GM21529 (cell line): Measurements from ENCODE around the gene NR6A1.
"Not testable (repeated sequence)": the region's sequence is repeated elsewhere in the genome, so short reads cannot be mapped to it uniquely, and the experiment has no call there.

Source experiments
- ATAC-seq: cut with Tn5 transposase; IDR thresholded peaks from one replicate; pipeline ENCODE4 v1.9.1; 2021; ENCODE audit not compliant: unreplicated experiment

The NR6A1 gene

GRCh38 chr9:124761710-124762109, 9.4 kb downstream of the NR6A1 start:
- ATAC-seq: no peak

GRCh38 chr9:124761196-124761595, 9.9 kb downstream of the NR6A1 start:
- no peak for ATAC-seq

DNA sequence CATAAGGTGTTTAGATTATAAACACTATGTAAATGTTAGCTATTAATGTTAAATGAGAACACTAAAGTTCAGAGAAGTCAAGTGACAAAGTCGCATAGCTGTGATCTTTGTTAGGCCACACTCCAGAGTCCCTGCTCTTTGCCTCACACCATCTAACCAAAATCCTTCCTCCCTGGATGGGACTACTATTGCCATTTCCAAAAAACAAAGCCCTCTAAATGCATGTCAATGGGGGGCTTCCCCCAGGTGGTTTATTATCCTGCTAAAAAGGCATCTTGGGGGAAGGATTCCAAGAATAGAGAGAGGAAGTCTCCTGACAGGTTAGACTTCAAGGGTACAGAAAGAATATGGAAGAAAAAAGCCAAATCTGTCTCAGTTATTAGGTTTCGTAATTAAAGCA, 10.4 kb downstream of the NR6A1 start:
- no peak for ATAC-seq

- ATAC-seq: no peak
These were observed 11.8 kb downstream of the NR6A1 start for GRCh38 chr9:124759327-124759726.

DNA sequence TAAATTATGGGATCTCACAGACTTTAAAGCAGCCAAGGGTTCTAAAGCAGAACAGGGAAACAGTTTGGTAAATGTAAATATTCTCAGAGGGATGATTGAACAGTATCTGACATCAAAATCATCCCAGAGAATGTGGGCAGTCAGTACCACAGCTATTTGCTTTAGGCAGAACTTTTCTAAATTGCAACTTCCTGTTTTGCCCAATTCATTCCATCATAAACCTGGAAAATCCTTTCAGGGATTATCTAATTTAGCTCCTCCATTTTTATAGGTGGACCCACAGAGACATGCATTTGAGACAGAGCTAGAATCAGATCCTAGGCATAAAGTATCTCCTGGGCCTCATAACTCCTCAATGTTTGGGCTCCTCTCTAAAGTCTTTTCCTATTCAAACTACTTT, 12.4 kb downstream of the NR6A1 start:
- no peak for ATAC-seq

GRCh38 chr9:124758061-124758460, 13.1 kb downstream of the NR6A1 start:
- ATAC-seq: no peak

GRCh38 chr9:124757616-124758015, 13.5 kb downstream of the NR6A1 start:
- ATAC-seq: no peak

DNA sequence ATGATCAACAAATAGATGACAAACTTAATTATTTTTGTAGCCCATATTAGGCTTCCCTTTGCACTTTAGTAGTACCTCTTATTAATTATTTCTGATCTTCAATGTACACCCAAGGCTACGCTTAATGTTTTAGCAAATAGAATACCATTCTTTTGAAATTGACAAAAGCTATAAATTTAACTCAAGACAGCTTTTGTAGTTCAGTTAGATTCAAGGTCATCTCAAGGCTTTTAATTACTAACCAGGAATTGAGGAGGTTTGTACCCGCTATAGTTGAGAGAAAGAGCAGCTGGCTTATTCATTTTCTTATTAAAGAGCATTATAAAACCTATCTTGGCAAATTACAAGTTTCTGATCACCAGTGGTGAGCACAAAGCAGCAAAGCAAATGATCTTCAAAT, 15.1 kb downstream of the NR6A1 start:
- ATAC-seq: no peak

- ATAC-seq: no peak
These were observed 16.1 kb downstream of the NR6A1 start for GRCh38 chr9:124755061-124755460.

DNA sequence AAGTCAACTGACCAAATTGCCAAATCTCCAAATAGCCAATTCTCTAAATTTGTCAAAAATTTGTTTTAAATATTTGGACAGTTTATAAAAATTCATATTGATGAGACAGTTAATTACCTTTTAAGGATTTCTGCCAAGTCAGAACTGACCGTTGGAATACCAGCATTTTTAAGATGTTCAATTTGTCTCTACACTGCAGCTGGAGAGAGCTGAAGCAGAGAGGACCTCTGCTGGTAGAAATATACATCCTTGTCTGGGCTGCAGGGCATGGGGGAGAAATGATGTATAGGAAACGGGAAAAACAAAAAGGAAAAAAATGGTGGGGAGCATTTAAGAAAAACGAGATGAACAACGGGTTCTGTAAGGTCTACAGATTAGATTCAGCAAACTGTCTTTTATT, 16.8 kb downstream of the NR6A1 start:
- ATAC-seq: no peak

- ATAC-seq: no peak
These were observed 18.1 kb downstream of the NR6A1 start for GRCh38 chr9:124752967-124753366.

DNA sequence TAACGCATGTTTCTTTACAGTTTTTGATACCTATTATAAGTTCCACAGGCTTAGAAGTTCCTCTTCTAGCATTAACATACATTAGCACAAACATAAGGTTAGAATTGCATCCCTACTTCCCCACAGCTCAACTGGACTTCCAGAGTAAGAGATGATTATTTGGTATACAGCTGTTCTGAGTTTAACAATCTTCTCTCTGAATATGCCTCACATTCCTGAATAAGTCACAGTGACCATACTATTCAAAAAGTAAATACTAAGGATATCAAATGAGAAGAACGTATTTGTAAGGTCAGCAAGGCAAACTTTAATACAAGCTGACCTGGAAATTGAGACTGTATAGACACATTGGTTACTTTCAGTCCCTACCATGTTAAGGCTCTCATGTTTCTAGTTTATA, 21.3 kb downstream of the NR6A1 start:
- ATAC-seq: no peak

DNA sequence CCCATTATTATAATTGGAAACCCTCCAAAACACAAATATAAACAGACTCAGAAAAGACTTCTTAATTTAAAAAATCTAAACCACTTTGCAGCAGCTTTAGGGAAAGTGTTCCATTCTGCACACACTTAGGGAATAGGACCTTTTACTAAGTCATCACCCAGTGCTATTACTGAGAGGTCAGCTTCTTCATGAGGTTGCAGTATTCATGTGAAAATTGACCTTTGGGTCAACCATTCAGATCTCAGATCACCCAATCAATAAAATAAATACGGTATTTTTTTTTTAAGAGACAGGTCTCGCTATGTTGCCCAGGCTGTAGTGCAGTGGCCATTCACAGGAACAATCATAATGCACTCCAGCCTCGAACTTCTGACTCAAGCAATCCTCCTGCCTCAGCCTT, 21.8 kb downstream of the NR6A1 start:
- no peak for ATAC-seq

GRCh38 chr9:124747065-124747464, 24.0 kb downstream of the NR6A1 start:
- ATAC-seq: no peak

DNA sequence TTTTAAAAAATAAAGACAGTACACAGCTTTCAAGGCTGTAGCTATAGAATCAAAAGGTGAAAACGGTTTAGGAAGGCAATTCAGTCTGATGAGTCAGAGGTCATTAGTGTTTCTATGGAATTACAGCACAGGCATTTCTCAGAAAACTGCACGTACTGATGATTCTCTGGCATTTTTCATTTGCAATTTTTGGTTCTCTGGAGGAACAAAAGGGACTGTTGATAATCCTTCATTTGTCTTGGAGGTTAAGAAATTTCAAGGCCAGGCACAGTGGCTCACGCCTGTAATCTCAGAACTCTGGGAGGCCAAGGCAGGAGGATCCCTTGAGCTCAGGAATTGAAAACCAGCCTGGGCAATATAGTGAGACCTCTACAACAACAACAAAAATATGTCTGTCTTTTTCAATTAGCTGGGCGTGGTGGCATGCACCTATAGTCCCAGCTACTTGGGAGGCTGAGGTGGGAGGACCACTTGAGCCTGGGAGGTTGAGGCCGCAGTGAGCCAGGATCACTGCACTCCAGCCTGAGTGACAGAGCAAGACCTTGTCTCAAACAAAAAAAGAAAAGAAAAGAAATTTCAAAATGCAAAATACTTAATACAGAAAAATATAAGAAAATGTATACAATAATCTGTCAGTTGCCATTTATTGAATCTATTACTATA, 27.3 kb downstream of the NR6A1 start:
- no peak for ATAC-seq

DNA sequence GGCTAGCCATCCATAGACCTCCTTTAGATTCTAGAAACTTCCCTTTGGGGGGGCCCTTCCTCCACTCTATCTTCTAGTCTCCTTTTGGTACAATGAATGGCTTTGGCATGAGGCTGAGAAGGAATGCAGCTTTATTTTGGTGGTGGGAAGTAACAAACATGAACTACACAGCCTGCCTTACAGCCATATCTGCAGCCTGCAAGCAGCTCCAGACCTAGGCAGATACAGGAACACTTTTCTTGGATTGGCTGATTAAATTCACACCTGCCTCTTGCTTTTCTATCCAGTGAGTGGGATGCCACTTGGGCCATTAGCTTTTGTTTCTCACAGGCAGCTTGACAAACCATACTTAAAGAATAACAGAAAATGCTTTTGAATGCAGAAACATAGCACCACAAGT, 28.2 kb downstream of the NR6A1 start:
- no peak for ATAC-seq

- ATAC-seq: no peak
These were observed 29.4 kb downstream of the NR6A1 start for GRCh38 chr9:124741662-124742061.

DNA sequence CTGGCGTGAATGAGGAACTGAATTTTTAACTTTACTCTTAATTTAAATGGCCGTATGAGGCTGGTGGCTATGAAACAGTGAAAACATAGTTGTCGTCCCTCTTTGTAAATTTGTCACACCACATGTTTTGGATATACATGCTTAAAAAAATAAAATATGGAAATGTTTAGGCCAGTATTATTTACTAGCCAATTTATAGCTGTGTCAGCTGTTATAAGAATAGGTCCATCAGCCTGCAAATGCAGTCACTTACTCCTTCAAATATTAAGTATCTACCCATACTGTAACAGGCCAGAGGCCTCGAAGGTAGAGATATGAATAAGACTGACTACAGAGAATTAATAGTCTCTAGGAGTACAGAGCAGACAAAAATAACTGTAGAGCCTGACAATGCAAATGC, 30.0 kb downstream of the NR6A1 start:
- no peak for ATAC-seq

- ATAC-seq: no peak
These were observed 31.8 kb downstream of the NR6A1 start for GRCh38 chr9:124739360-124739759.

DNA sequence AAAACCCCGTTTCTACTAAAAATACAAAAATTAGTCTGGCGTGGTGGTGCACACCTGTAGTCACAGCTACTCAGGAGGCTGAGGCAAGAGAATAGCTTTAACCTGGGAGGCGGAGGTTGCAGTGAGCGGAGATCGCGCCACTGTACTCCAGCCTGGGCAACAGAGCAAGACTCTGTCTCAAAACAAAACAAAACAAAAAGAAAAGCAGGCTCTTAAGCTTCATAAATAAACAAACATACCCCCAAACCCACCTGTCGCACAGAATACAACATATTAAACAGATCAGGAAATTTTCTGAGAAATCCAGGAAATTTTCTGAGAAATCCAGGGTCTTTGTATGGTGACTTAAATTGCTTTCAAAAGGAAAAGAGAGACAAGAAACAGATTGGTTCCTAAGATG, 33.0 kb downstream of the NR6A1 start:
- not testable (repeated sequence) for ATAC-seq

DNA sequence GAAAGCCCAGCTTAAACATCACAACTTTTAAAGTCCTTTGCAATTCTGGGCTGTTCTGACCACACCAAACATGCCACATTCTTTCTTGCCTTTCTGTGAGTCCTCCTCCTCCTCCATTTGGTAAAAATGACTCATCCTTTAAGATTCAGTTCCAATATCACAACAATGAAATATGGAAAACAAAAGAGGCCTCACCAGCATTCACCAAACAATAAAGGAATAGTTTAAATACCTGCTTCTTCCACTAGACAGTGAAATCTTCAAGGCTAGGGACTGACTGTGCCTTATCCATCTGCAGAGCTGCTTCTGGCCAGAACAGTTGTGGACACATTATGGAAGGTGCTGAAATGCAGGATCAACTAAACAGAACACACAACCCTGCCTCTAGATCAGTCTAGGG, 36.0 kb downstream of the NR6A1 start:
- ATAC-seq: no peak

GRCh38 chr9:124734741-124735083, 36.4 kb downstream of the NR6A1 start:
- not testable (repeated sequence) for ATAC-seq

DNA sequence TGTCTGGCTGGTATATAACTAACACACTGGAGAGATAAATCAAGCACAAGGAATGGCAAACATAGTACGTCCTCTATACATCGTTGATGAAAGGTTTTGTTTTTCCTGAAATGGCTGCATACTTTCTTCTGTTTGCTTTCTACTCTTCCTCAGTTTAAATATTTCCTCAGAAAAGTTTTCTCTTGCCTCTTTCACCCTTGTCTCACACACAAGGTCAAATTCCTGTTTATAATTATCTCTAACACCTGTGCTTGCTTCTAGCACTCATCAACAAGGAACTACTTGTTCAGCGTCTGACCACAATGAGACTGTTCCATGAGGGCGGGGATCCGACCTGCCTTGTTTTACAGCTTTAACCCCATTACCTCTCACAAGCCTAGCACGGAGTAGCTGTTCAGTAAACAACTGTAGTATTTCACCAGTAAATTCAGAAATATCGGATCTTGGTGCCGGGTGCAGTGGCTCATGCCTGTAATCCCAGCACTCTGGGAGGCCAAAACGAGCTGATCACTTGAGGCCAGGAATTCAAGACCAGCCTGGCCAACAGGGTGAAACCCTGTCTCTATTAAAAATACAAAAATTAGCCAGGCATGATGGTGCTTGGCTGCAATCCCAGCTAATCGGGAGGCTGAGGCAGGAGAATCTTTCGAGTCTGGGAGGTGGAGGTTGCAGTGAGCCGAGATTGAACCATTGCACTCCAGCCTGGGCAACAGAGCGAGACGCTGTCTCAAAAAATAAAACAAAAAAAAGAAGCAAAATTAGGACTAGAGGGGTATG, 37.0 kb downstream of the NR6A1 start:
- ATAC-seq: no peak
